Calu3 (cell line): Measurements from ENCODE around the gene LDB3. TPM values are rescaled to one million over a fixed set of nuclear protein-coding genes. Genes with fewer than 3 reads are reported as not detected.

Experiments
- BruUV-seq: library from RNA; stranded (reverse); fragments of 400-500 nt; replicated peaks from 2 replicates; lab custom pipeline; 2021; lab: Mats Ljungman, UMichigan
- CTCF ChIA-PET: fragments of 300-600 bp; sonication (Branson Sonifier 250); formaldehyde crosslinking; loops from one replicate; lab custom pipeline; 2022; ENCODE audit warnings: antibody characterized with exemption; lab: Charles Lee
- DNase-seq: peaks from one replicate; pipeline ENCODE4 v3.0.0; 2022
- H3K27ac Mint-ChIP-seq: one replicate; pipeline ENCODE4 v1.8.0; 2022; ENCODE audit warnings: mixed read lengths; ENCODE audit not compliant: unreplicated experiment
- H3K27me3 Mint-ChIP-seq: one replicate; pipeline ENCODE4 v1.8.0; 2022; ENCODE audit warnings: mixed read lengths; ENCODE audit not compliant: unreplicated experiment
- H3K36me3 Mint-ChIP-seq: one replicate; pipeline ENCODE4 v1.8.0; 2022; ENCODE audit warnings: mild to moderate bottlenecking, moderate library complexity, mixed read lengths; ENCODE audit not compliant: insufficient read depth, unreplicated experiment
- H3K4me1 Mint-ChIP-seq: one replicate; pipeline ENCODE4 v1.8.0; 2022; ENCODE audit warnings: mild to moderate bottlenecking, low read depth, mixed read lengths; ENCODE audit not compliant: unreplicated experiment
- H3K4me3 Mint-ChIP-seq: one replicate; pipeline ENCODE4 v1.8.0; 2022; ENCODE audit warnings: mild to moderate bottlenecking, low read depth, moderate library complexity, mixed read lengths; ENCODE audit not compliant: unreplicated experiment
- H3K9me3 Mint-ChIP-seq: one replicate; pipeline ENCODE4 v1.8.0; 2022; ENCODE audit warnings: low read depth, mixed read lengths; ENCODE audit not compliant: unreplicated experiment
- intact Hi-C: fragments of 100-400 bp; cut with micrococcal nuclease; formaldehyde crosslinking; loops from one replicate; pipeline ENCODE4 v1.10.0; 2022; ENCODE audit not compliant: unreplicated experiment
- total RNA-seq: library from RNA; stranded (reverse); gene quantifications from 2 replicates; pipeline ENCODE4 v1.2.3, GENCODE V29; 2022
- TF ChIP-seq, protein P1 (sequence below): fragments of 200-600 bp; IDR thresholded peaks from one replicate; pipeline ENCODE4 v1.8.0; 2022; ENCODE audit warnings: antibody characterized with exemption; ENCODE audit not compliant: unreplicated experiment

Gene LDB3
- total RNA-seq, 1 experiment from 2014 or later, result not detected

DNA sequence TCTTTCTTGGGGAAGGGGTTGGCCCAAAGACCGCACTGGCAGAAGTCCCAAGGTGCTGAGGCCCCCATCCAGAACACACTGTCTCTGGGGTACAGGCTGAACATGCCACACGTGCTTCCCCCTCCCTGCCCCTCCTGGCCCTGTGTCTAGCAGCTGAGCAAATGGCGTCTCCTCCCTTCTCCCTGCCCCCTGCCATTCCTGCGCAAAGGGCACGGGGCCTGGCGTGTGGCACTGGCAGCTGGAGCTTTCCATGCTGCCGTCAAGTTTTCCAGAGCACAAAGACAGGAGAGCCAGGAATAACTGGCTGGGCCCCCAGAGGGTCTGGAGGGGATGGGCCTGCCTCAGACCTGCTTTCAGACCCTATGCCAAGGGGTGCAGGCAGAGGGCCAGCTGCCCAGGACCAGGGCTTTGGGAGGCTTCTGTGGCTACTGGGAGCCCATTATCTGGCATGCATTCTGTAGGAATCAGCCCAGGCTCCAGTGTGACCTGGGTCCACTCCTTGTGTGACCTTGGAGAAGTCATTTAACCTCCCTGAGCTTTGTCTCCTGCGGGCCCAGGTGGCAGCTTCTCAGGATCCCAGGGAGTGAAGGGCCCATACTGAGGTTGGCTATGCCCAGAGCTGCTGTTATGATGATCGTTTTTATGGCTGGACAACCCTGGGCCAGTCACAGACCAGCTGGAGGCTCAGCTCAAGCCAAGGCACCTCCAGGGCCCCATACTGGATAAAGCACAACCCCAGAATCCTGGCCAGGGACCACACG is 710 bp upstream of the LDB3 start:
- CTCF ChIA-PET, result no interaction called here
- BruUV-seq, result no TSS peak
- H3K36me3 Mint-ChIP-seq, result peaks cover 5% of the 10 kb centered on the region
- intact Hi-C loops, result loop anchor here (5.0 kb wide), 1 partner anchor 75 kb away; no protein-coding TSS in a partner anchor
- H3K27me3 Mint-ChIP-seq, result peaks cover 14% of the 10 kb centered on the region
- no peak overlapping the region for H3K4me3 Mint-ChIP-seq
- H3K9me3 Mint-ChIP-seq, result no peaks in the 10 kb centered on the region
- TF ChIP-seq, protein P1, sequence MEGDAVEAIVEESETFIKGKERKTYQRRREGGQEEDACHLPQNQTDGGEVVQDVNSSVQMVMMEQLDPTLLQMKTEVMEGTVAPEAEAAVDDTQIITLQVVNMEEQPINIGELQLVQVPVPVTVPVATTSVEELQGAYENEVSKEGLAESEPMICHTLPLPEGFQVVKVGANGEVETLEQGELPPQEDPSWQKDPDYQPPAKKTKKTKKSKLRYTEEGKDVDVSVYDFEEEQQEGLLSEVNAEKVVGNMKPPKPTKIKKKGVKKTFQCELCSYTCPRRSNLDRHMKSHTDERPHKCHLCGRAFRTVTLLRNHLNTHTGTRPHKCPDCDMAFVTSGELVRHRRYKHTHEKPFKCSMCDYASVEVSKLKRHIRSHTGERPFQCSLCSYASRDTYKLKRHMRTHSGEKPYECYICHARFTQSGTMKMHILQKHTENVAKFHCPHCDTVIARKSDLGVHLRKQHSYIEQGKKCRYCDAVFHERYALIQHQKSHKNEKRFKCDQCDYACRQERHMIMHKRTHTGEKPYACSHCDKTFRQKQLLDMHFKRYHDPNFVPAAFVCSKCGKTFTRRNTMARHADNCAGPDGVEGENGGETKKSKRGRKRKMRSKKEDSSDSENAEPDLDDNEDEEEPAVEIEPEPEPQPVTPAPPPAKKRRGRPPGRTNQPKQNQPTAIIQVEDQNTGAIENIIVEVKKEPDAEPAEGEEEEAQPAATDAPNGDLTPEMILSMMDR, result no peak
- peaks cover 14% of the 10 kb centered on the region for H3K4me1 Mint-ChIP-seq
- DNase-seq, result no peak
- no peak overlapping the region for H3K27ac Mint-ChIP-seq

DNA sequence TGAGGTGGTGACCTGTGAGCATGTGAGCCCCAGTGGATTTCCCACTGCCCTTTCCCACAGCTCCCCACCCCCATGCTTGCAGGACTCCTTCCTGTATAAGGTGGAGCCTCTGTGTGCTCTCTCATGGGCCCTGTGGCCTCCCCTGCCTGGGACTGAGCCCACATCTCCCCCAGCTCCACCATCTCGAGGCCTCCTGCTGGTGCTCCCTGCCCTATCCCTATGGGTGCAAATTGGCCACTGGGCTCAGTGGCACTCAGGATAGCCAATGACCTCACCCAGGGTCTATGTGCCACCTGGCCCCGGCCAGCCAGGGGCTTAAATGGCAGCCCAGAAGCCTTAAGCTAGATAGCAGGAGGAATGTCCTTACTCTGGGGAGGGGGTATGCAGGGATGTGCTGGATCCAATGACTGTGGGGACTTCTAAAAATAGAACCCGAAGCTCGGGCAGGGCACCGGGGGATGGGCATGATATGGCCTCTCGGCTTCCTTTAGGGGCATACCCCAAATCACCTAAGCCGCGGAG is 2.0 kb downstream of the LDB3 start:
- no peak overlapping the region for H3K27ac Mint-ChIP-seq
- H3K36me3 Mint-ChIP-seq, result peaks cover 5% of the 10 kb centered on the region
- no TSS peak for BruUV-seq
- CTCF ChIA-PET, result interaction anchor here (1.6 kb wide), 1 partner anchor 14 kb away, joined by 3 read pairs; no protein-coding TSS in a partner anchor
- intact Hi-C loops, result no loop called here
- H3K4me3 Mint-ChIP-seq, result no peak overlapping the region
- H3K4me1 Mint-ChIP-seq, result peaks cover 14% of the 10 kb centered on the region
- no peaks in the 10 kb centered on the region for H3K9me3 Mint-ChIP-seq
- no peak for DNase-seq
- TF ChIP-seq, protein P1, result no peak
- H3K27me3 Mint-ChIP-seq, result no peaks in the 10 kb centered on the region

DNA sequence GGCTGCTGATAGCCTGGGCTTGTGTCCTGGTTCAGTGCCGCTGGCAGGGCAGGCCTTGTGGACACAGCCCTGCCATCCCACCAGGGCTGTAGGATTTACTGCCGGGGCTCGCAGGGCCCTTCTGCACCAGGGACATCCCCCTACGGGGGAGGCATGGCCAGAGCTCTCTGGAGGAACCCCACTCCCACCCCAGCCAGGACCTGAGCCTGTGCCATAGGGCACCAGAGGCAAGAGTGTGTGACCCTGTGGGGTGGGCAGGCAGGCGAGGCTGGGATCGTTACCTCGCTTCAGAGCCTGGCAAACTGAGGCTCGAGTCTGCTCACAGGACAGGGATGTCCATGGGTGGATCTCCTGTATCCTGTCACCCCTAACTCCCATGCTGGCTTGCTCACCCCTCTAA is 2.6 kb downstream of the LDB3 start:
- TF ChIP-seq, protein P1, result no peak
- H3K9me3 Mint-ChIP-seq, result no peaks in the 10 kb centered on the region
- no peak overlapping the region for H3K4me3 Mint-ChIP-seq
- no peaks in the 10 kb centered on the region for H3K27me3 Mint-ChIP-seq
- peaks cover 14% of the 10 kb centered on the region for H3K4me1 Mint-ChIP-seq
- peaks cover 5% of the 10 kb centered on the region for H3K36me3 Mint-ChIP-seq
- H3K27ac Mint-ChIP-seq, result no peak overlapping the region
- no TSS peak for BruUV-seq
- intact Hi-C loops, result no loop called here
- CTCF ChIA-PET, result interaction anchor here (1.5 to 1.6 kb wide), 2 partner anchors 14 to 68 kb away, joined by 3 read pairs; no protein-coding TSS in a partner anchor
- DNase-seq, result no peak

DNA sequence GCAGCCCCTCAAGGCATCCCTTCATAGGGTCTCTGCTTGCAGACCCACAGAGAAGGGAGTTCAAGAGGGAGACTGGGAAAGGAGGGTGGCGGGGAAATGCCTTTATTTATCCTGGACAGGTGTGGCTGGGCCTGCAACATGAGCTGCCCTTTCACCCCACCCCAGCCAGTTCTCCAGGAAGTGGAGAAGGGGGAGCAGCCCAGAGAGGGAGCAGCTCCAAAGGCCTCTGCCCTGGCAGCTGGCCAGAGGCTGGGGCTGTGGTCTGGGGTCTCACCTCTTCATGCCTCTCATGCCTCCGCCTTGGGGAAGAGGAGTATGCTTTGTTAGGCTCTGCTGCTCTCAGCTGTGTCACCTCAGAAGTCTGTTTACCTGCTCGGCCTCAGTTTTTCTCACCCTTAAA is 3.1 kb downstream of the LDB3 start:
- peaks cover 14% of the 10 kb centered on the region for H3K4me1 Mint-ChIP-seq
- TF ChIP-seq, protein P1, result no peak
- intact Hi-C loops, result no loop called here
- H3K9me3 Mint-ChIP-seq, result no peaks in the 10 kb centered on the region
- no peak overlapping the region for H3K4me3 Mint-ChIP-seq
- peak; percentile 61 for DNase-seq
- H3K27ac Mint-ChIP-seq, result no peak overlapping the region
- H3K36me3 Mint-ChIP-seq, result peaks cover 5% of the 10 kb centered on the region
- CTCF ChIA-PET, result interaction anchor here (1.5 to 1.6 kb wide), 2 partner anchors 13 to 69 kb away, joined by 3 read pairs; no protein-coding TSS in a partner anchor
- H3K27me3 Mint-ChIP-seq, result no peaks in the 10 kb centered on the region
- no TSS peak for BruUV-seq
